ENCODE results near the gene THAP7.

GRCh38 chr22:20975541-20976290 is 26.2 kb downstream of the THAP7 start:
- no peak for TF ChIP-seq MAX (IDR thresholded peaks at IDR 0.05; ENCODE audit: insufficient read depth, insufficient read length)
- TF ChIP-seq CTCF (IDR thresholded peaks at IDR 0.05; ENCODE audit: extremely low read depth in 1 of 2, insufficient read depth in 1 of 2, low read depth in 1 of 2, low read length in 2 of 2) = no peak
- no peak for TF ChIP-seq FOS (IDR thresholded peaks at IDR 0.05; ENCODE audit: borderline replicate concordance, insufficient read depth, low read length)
- no peak for TF ChIP-seq POLR2AphosphoS5 (IDR thresholded peaks at IDR 0.05; ENCODE audit: insufficient read depth, low read depth, low read length)
- TF ChIP-seq POLR2A (IDR thresholded peaks at IDR 0.05; ENCODE audit: low read depth, low read length) = no peak
- TF ChIP-seq EZH2 (IDR thresholded peaks at IDR 0.05; ENCODE audit: borderline replicate concordance, low read depth, low read length, severe bottlenecking) = no peak
- TF ChIP-seq MYC (IDR thresholded peaks at IDR 0.05; ENCODE audit: low read depth, low read length) = no peak

Measured in endothelial cell of umbilical vein (primary cell).